IgD-negative memory B cell (primary cell): ENCODE data around the gene FBXL20. TPM values are rescaled to one million over a fixed set of nuclear protein-coding genes. Genes with fewer than 3 reads are reported as not detected.

Experiments used
- H3K27ac Mint-ChIP-seq, 3 donors: one replicate each; pipeline ENCODE4 v1.8.0; 2020 to 2022; ENCODE audit warnings: mild to moderate bottlenecking in 3 of 3, mixed read lengths in 3 of 3, moderate library complexity in 1 of 3
- H3K27me3 Mint-ChIP-seq: one replicate; pipeline ENCODE4 v1.8.0; 2021; ENCODE audit warnings: mixed read lengths
- H3K36me3 Mint-ChIP-seq: one replicate; pipeline ENCODE4 v1.8.0; 2020; ENCODE audit warnings: mild to moderate bottlenecking, mixed read lengths
- H3K4me1 Mint-ChIP-seq, 3 donors: one replicate each; pipeline ENCODE4 v1.8.0; 2020 to 2022; ENCODE audit warnings: mixed read lengths in 3 of 3, mild to moderate bottlenecking in 1 of 3
- H3K4me3 Mint-ChIP-seq, 4 donors: one replicate each; pipeline ENCODE4 v1.8.0; 2020 to 2022; ENCODE audit warnings: mild to moderate bottlenecking in 4 of 4, mixed read lengths in 4 of 4, moderate library complexity in 3 of 4
- H3K9me3 Mint-ChIP-seq, 3 donors: one replicate each; pipeline ENCODE4 v1.8.0; 2020 to 2021; ENCODE audit warnings: mixed read lengths in 3 of 3, mild to moderate bottlenecking in 1 of 3
- polyA plus RNA-seq: library from polyadenylated mRNA; unstranded; fragments of 300-500 nt; fragmentation: Illumina TruSeq; gene quantifications from one replicate; pipeline ENCODE4 v1.2.3, GENCODE V29; 2021

The FBXL20 gene
- polyA plus RNA-seq, 1 donor from 2014 or later: 5.0 TPM

- Mint-ChIP-seq H3K36me3 (no peaks in the 10 kb centered on the region), H3K27me3 (peaks cover 9% of the 10 kb centered on the region), H3K9me3 (no peaks in the 10 kb centered on the region), H3K4me1 (peaks cover 7 to 23% (median 10%) of the 10 kb centered on the region in 3 donors), H3K4me3 (peak overlapping the region; percentile 0 to 87 (median 68)), H3K27ac (peak overlapping the region in 2 of 3 donors; percentile 5 to 94)
Observed at GRCh38 chr17:39238311-39238972, 163.0 kb downstream of the FBXL20 start.

GRCh38 chr17:39237586-39237985 is 163.8 kb downstream of the FBXL20 start:
- Mint-ChIP-seq H3K27me3 (peaks cover 9% of the 10 kb centered on the region), H3K27ac (peak overlapping the region in 1 of 3 donors; percentile 23), H3K4me3 (no peak overlapping the region), H3K36me3 (no peaks in the 10 kb centered on the region), H3K9me3 (no peaks in the 10 kb centered on the region), H3K4me1 (peaks cover 7 to 23% (median 10%) of the 10 kb centered on the region in 3 donors)

GRCh38 chr17:39236981-39237441 is 164.4 kb downstream of the FBXL20 start:
- H3K9me3 Mint-ChIP-seq: no peaks in the 10 kb centered on the region
- no peak overlapping the region for H3K4me3 Mint-ChIP-seq
- no peaks in the 10 kb centered on the region for H3K36me3 Mint-ChIP-seq
- peaks cover 10 to 23% (median 14%) of the 10 kb centered on the region in 3 donors for H3K4me1 Mint-ChIP-seq
- peaks cover 10% of the 10 kb centered on the region for H3K27me3 Mint-ChIP-seq
- no peak overlapping the region for H3K27ac Mint-ChIP-seq

GRCh38 chr17:39236450-39236927 is 164.9 kb downstream of the FBXL20 start:
- Mint-ChIP-seq H3K4me3 (no peak overlapping the region), H3K36me3 (no peaks in the 10 kb centered on the region), H3K27me3 (peaks cover 16% of the 10 kb centered on the region), H3K27ac (no peak overlapping the region), H3K9me3 (no peaks in the 10 kb centered on the region), H3K4me1 (peaks cover 14 to 27% (median 16%) of the 10 kb centered on the region in 3 donors)

GRCh38 chr17:39235555-39236449 is 165.6 kb downstream of the FBXL20 start:
- H3K4me3 Mint-ChIP-seq: no peak overlapping the region
- no peaks in the 10 kb centered on the region for H3K9me3 Mint-ChIP-seq
- H3K27me3 Mint-ChIP-seq: peaks cover 19% of the 10 kb centered on the region
- no peaks in the 10 kb centered on the region for H3K36me3 Mint-ChIP-seq
- H3K4me1 Mint-ChIP-seq: peaks cover 14 to 27% (median 16%) of the 10 kb centered on the region in 3 donors
- no peak overlapping the region for H3K27ac Mint-ChIP-seq

GRCh38 chr17:39231591-39232551 is 169.6 kb downstream of the FBXL20 start:
- H3K4me3 Mint-ChIP-seq: peak overlapping the region in 2 of 4 donors; percentile 74 to 75
- peaks cover 36% of the 10 kb centered on the region for H3K27me3 Mint-ChIP-seq
- peaks cover 8 to 10% (median 10%) of the 10 kb centered on the region in 3 donors for H3K4me1 Mint-ChIP-seq
- H3K27ac Mint-ChIP-seq: peak overlapping the region in 2 of 3 donors; percentile 11 to 57
- no peaks in the 10 kb centered on the region for H3K36me3 Mint-ChIP-seq
- no peaks in the 10 kb centered on the region for H3K9me3 Mint-ChIP-seq

GRCh38 chr17:39231091-39231561 is 170.3 kb downstream of the FBXL20 start:
- Mint-ChIP-seq H3K27ac (peak overlapping the region in 1 of 3 donors; percentile 57), H3K27me3 (peaks cover 38% of the 10 kb centered on the region), H3K36me3 (no peaks in the 10 kb centered on the region)

GRCh38 chr17:39230361-39230760 is 171.1 kb downstream of the FBXL20 start:
- Mint-ChIP-seq H3K4me3 (no peak overlapping the region), H3K27ac (no peak overlapping the region), H3K4me1 (peaks cover 8 to 16% (median 13%) of the 10 kb centered on the region in 3 donors), H3K9me3 (peaks cover 0 to 2% (median 0%) of the 10 kb centered on the region in 3 donors), H3K36me3 (no peaks in the 10 kb centered on the region), H3K27me3 (peaks cover 42% of the 10 kb centered on the region)

More at GRCh38 chr17:39231091-39231561, 170.3 kb downstream of the FBXL20 start:
- Mint-ChIP-seq H3K4me3 (no peak overlapping the region), H3K9me3 (no peaks in the 10 kb centered on the region), H3K4me1 (peaks cover 10 to 12% (median 11%) of the 10 kb centered on the region in 3 donors)

GRCh38 chr17:39229274-39229913 is 172.0 kb downstream of the FBXL20 start:
- no peak overlapping the region for H3K4me3 Mint-ChIP-seq
- H3K36me3 Mint-ChIP-seq: no peaks in the 10 kb centered on the region
- no peak overlapping the region for H3K27ac Mint-ChIP-seq
- peaks cover 8 to 16% (median 13%) of the 10 kb centered on the region in 3 donors for H3K4me1 Mint-ChIP-seq
- peaks cover 44% of the 10 kb centered on the region for H3K27me3 Mint-ChIP-seq
- H3K9me3 Mint-ChIP-seq: peaks cover 0 to 2% (median 0%) of the 10 kb centered on the region in 3 donors

- H3K4me1 Mint-ChIP-seq: peaks cover 10 to 16% (median 13%) of the 10 kb centered on the region in 3 donors
- peaks cover 48% of the 10 kb centered on the region for H3K27me3 Mint-ChIP-seq
- no peaks in the 10 kb centered on the region for H3K36me3 Mint-ChIP-seq
- H3K9me3 Mint-ChIP-seq: peaks cover 0 to 2% (median 0%) of the 10 kb centered on the region in 3 donors
- H3K27ac Mint-ChIP-seq: peak overlapping the region in 1 of 3 donors; percentile 44
- peak overlapping the region in 1 of 4 donors; percentile 17 for H3K4me3 Mint-ChIP-seq
Observed at GRCh38 chr17:39227364-39227919, 174.0 kb downstream of the FBXL20 start.

GRCh38 chr17:39225959-39226683 is 175.3 kb downstream of the FBXL20 start:
- Mint-ChIP-seq H3K27me3 (peaks cover 39% of the 10 kb centered on the region), H3K36me3 (no peaks in the 10 kb centered on the region), H3K4me3 (peak overlapping the region; percentile 68 to 92 (median 78)), H3K9me3 (peaks cover 0 to 2% (median 0%) of the 10 kb centered on the region in 3 donors), H3K4me1 (peaks cover 5 to 10% (median 6%) of the 10 kb centered on the region in 3 donors), H3K27ac (peak overlapping the region in 1 of 3 donors; percentile 39)

- Mint-ChIP-seq H3K4me1 (peaks cover 5 to 10% (median 6%) of the 10 kb centered on the region in 3 donors), H3K27ac (peak within 1 kb of the TSS in 1 of 3 donors; percentile 39), H3K27me3 (peaks cover 37% of the 10 kb centered on the region), H3K9me3 (peaks cover 0 to 2% (median 0%) of the 10 kb centered on the region in 3 donors), H3K4me3 (peak within 1 kb of the TSS; percentile 74 to 92 (median 78)), H3K36me3 (no peaks in the 10 kb centered on the region)
Observed at GRCh38 chr17:39225308-39225958, 176.0 kb downstream of the FBXL20 start, which contains the start of gene STAC2. Gene STAC2, minus strand, starts transcription at chr17:39225945. Its CDS starts 443 bp downstream, at chr17:39225502.
